WTC11 (cell line): ENCODE results near the gene PPFIBP2.

Experiments used
- CTCF ChIP-seq: fragments of 200-600 bp; IDR thresholded peaks from 2 replicates; pipeline ENCODE4 v1.8.0; 2022; ENCODE audit warnings: antibody characterized with exemption
- PREB ChIP-seq: sonication (generic); formaldehyde crosslinking; IDR thresholded peaks from 2 replicates; pipeline ENCODE4 v1.8.1; 2022; ENCODE audit warnings: mild to moderate bottlenecking, missing genetic modification reagents, moderate library complexity, borderline replicate concordance
- SMAD3 ChIP-seq: sonication (generic); formaldehyde crosslinking; IDR thresholded peaks from 2 replicates; pipeline ENCODE4 v1.8.0; 2022; ENCODE audit warnings: missing genetic modification reagents, mild to moderate bottlenecking, borderline replicate concordance

DNA sequence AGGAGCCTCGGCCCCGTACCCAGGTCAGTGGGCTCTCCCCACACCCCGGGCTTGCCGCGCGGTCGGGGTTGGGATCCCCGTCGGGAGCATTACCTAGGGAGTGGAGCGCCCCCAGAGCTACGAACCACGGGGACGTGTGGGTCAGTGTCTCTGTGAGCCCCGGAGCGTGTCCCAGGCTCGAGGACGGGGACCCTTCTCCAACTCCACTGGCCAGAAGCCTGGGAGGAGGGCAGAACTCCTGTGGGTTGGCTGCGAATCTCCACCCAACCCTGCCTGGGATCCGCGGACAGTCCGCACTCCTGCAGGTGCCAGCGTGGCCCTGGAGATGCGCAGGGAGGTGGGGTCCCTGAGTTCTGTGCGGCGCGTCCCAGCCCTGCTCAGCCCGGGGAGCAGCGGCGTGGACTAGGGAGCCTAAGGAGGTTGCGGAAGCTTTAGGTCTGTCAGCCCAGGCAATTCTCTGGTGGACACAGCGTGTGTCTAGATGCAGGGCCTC is 346 bp downstream of the PPFIBP2 start:
- TF ChIP-seq CTCF (no peak), SMAD3 (CRISPR knock-in tag) (no peak), PREB (CRISPR knock-in tag) (no peak)
